Forelimb muscle (tissue), 1 donor: ENCODE data around the gene IBA57. TPM values are rescaled to one million over a fixed set of nuclear protein-coding genes. Genes with fewer than 3 reads are reported as not detected.

Experiments used
- DNase-seq: peaks from one replicate; pipeline ENCODE4 v3.0.0-alpha.2; 2013; ENCODE audit warnings: low read depth
- polyA plus RNA-seq: library from polyadenylated mRNA; unstranded; fragments of 120-200 nt; gene quantifications from one replicate; pipeline ENCODE4 v1.2.1, GENCODE V29; 2013; ENCODE audit not compliant: insufficient read length

The IBA57 gene
- polyA plus RNA-seq, 1 donor = 4.4 TPM

DNA sequence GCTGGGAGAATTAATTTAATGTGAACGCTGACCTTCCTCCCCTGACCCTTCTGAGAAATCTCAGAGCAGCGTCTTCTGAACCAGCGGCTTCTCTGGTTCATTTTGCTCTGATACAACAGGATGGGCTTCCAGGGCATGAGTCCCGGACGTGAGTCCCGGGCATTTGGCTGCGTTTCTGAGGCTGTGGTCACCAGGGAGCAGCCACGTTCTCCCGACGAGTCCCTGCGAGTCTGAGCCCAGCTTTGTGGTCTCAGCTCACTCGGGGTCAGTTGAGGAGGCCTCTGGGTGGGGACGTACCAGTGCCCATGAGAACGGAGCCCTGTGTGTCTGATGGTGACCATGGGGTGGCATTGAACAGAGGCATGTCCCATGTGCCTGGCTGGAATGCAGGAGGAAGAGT, 24.6 kb downstream of the IBA57 start:
- no peak for DNase-seq

DNA sequence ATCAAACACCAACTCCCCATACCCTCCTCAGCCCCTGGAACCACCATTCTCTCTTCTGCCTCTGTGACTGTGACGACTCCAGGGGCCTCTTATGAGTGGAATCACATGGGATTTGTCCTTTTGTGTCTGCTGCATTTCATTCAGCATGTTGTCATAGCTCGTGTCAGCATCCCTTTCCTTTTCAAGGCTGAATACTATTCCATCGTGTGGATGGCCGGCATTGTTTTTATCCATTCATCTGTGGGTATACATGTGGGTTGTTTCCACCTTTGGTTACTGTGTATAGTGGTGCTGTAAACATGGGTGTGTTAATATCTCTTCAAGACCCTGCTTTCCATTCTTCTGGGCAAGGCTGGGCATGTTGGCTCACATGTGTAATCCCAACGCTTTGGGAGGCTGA, 25.2 kb downstream of the IBA57 start:
- no peak for DNase-seq

DNA sequence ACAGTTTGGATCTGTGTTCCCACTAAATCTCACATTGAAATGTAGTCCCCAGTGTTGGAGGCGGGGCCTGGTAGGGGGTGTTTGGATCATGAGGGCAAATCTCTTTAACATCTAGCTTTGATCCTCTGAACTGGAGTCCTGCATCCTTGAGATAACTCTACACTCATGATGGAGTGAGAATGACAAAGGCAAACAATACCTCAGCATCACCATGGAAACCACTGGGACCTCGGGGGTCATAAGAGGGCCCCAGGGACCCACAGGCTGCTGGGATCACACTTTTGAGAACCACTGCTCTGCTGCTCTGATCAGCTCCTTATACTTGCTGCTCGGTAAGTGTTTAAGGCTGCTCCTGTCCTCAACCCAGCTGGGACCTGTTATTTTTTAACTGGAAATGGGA, 28.8 kb downstream of the IBA57 start:
- DNase-seq = no peak

DNA sequence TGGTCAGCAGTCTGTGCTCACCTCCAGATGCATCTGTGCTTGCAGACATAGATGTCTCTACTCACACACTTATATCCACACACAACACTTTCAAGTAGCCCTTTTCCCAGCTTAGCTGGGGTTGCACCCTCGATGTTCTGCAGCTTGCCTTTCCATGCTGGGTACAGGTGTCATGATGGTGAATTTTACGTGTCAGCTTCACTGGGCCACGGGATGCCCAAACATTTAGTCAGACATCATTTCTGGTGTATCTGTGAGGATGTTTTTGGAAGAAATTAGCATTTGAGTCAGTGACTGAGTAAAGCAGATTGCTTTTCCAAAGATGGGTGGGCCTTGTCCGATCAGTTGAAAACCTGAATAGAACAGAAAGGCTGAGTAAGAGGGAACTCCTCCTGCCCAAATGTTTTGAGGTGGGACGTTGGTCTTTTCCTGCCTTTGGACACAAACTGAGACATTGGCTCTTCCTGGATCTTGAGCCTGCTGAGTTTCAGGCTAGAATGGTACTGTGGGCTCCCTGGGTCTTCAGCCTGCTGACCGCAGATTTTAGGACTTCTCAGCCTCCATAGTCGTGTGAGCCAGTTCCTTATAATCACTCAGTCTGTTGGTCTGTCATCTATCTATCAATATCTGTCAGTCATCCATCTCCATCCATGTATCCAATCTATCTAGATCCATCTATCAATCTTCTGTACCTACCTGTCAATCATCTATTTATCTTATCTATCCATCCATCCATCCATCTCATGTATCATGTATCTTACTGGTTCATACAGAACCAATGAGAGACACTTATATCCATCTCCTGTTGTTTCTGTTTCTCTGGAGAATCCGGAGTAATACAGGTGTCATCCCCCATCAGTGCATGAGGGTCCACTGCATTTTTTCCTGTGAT, 29.6 kb downstream of the IBA57 start:
- DNase-seq = no peak

DNA sequence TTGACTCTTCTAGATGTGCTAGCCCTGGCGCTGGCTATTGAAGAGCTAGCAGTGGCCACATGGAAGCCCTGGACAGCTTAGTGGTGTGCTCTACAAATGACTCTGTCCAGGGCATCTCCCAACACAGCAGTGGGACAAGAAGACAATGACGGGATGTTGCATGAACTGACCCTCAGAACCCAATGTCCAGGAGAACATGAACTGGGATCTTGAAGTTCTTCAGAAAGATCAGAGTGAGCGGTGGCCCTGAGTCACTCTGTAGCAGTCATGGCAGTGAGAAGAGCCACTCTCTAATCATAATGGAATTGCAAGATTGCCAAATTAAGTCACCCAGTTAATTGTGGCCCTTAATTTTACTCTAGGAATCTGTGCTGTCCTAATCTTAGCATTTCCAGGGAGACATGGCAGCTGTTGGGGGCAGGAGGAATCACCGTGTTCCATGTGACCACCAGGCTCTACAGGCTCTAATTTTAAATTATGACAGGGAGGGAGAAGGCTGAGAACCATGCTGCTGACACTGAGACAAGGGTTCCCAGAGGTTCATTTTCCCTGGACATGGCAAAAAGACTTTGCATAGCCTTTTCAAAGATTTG, 32.0 kb downstream of the IBA57 start:
- no peak for DNase-seq

DNA sequence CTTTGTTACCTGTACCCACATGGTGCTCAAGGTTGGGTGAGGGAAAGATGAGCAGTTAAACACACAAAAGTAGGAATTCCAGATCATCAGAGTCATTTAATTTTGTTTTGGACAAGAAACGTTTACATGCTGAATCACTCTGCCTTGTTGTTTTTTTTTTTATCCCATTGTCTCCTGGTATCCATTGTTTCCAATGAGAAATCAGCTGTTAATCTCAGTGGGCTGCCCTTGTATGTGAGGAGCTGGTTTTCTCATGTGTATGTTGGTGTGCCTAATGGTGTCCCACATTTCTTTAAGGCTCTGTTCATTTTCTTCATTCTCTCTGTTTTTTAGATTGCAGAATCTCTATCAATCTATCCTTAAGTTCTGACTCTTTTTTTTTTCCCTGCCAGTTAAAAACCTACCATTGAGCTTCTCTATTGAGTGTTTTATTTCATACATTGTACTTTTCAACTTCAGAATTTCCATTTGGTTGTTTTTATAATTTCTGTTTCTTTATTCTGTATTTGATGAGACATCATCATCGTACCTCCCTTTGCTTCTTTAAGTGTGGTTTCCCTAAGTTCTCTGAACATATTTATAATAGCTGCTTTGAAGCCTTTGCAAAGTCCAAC, 33.5 kb downstream of the IBA57 start:
- DNase-seq = no peak

DNA sequence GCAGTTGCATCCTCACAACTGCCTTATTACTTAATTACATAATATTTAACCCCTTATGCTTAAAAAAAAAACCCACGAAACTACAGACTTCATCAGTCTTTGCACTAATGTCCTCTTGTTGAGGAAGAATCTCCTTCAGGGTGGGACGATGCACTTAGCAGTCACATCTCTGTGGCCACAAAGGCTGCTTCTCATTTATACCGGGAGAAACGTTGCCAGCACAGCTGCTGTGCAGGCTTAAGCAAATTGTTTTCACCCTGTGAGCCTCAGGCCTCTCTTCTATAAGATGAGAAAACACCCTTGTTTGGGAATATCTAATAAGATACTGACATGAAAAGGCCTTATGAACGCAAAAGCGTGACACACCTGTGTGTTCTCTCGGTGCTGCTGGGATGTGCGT, 39.4 kb downstream of the IBA57 start:
- DNase-seq = no peak

DNA sequence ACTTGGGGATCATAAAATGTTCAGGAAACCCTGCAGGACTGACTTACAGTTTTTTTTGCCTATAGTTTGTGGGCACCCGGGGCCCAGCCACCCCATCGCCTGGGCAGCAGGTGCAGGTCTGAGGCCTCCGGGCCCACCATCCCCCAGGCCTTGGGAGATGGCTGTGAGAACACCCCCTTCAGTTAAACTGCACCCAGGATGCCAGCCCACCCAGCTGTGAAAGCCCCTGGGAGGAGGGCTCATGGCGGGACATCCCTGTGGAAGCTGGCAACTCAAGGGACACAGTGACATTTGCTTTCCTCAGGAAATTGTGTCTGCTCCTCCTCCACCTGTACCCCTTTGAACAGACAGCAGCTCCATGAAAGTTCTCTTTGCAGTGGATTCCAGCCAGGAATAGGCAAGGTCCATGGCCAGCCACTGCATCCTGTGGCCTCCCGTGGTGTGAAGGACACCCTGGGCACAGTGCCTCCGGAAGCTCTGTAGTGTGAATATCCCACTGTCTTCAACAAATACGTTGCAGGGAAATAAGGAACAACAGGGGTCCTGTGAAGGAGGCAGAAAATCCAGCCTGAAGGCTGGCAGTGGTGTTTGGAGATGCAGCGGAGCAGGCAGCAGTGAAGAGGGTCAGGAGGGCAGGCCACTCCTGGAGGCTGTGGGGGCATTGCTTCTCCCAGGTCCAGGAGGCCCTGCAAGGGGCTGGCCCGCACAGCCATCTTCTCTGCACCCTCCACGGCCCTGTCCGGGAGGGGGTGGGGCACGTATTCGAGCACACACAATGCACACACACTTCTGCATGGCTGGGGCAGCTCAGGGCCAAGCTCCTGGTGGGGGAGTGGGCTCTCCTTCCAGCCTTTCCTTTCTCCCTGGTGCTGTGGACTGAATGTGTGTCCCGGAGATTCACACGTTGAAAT, 40.2 kb downstream of the IBA57 start:
- DNase-seq = no peak

DNA sequence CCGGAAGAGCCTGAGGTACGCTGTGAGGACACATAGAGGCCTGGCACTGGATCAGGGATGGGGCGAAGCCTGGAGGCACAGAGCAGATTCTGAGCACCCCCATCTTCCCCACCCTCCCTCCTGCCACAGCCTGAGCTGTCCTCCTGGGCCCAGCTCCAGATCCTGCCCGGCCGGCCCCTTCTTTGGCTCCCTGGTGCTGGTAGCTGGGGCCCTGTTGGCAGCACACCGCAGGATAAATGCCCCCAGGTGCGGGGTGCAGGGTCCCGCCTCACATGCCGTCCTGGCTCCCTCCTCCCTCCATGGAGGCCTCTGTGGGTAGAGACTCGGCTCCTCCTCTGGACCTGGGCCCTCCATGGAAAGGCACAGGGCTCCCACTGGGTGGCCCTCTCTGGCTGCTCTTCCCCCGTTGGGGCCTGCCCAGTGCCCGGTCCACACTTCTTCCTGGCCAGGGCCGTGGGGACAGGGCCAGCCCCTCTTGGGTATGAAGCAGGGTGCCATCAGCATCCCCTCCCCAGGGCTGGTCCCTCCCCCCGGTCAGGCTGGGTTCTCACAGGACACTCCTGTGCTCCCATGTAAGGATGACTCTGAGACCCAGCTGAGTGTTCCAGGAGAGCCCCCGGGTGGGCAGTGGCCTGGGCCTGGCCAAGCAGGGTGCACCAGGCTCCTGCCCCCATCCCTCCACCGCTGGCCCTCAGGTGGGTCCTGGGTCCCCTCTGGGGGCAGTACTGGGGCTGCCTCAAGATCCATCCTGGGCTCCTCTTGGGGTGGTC, 41.2 kb downstream of the IBA57 start:
- no peak for DNase-seq

DNA sequence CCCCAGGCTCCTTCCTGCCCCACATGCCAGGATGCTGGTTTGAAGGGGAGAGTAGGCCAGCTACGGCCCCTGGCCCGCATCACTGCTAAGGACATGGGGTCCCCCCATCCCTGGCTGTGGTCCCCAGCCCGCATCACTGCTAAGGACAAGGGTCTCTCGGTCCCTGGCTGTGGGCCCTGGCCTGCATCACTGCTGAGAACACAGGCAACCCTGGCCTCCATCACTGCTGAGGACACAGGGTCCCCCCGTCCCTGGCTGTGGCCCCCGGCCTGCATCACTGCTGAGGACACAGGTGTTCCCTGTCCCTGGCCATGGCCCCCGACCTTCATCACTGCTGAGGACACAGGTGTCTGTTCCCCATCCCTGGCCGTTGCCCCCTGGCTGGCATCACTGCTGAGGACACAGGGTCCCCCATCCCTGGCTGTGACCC, 41.8 kb downstream of the IBA57 start:
- no peak for DNase-seq

DNA sequence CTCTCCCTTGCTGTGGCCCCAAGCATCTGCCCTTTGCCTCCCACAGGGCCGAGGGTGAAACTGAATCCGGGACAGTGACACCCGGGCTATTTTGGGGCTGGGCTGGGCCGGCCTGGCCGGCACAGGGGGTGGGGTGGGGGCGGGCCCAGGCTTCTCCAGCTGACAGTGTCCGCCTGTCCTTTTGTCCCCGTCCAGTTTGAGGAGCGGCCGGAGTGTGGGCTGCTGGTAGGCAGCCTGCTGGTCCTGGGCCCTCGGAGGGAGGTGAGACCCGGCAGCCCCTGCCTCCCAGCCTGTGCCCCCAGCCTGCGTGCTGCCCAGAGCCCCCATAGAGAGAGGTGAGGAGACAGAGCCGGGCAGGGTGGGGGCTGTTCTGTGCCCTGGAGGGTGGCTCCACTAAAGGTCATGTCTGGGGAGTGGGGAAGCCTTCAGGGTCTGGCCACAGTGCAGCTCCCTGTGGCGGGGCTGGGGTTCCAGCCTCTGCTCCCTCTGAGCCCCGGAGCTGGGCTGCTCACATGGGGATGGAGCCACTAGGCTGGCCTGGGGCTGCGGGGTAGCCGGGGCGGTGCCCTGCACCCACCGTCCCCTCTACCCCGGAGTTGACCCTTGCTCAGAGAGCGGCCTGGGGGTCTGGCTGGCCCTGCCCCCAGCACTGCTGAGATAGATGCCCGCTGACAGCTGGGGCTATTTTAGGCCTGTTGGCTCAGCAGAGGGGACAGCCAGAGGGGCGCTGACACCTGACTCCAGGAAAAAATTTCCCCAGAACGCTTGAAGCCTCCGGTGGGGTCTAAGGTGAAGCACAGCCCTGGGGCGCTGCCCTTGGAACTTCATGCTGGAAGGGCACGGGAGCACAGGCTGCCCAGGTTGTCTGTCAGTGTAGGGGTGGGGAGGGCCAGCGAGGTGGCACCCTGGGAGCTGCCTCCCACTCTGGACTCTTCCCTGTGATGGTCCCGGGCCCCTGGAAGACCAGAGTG, 42.5 kb downstream of the IBA57 start, which contains the start of gene OBSCN:
Gene OBSCN (plus strand): TSS at position 194 of the 971 bp plus-strand sequence. CDS start 3,740 bp downstream, outside the sequence.
- DNase-seq = no peak

DNA sequence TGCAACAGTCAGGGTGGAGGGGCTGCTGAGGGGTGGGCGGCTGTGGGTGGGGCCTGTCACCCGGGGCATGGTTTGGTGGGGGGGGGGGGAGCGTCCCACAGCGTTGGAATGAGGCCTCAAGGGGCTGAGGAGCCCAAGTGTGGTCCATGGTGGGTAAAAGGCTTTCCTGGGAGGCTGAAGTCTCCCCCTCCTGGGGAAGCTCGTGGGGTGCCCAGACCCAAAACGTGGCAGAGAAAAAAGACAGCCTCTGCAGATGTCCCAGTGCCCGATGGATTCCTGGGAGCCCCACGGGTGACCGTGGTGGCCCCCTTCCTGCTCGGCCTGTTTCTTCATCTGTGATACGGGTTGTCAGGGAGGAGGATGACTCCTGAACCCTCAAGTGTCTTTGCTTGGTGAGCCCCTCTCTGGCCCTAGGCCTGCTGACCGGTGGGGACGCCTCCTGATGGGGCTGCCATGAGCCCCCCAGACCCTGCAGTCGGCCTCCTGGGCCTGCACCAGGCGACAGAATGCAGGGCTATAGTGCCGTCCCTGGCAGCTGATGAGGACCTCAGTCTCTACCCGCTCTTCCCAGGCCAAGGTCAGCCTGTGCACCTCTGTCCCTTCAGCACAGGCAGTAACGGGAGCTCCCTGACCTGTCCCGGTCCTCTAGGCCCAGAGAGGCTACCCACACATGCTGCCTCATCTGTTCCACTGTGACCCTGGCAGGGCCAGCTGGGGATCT, 43.4 kb downstream of the IBA57 start:
- no peak for DNase-seq

DNA sequence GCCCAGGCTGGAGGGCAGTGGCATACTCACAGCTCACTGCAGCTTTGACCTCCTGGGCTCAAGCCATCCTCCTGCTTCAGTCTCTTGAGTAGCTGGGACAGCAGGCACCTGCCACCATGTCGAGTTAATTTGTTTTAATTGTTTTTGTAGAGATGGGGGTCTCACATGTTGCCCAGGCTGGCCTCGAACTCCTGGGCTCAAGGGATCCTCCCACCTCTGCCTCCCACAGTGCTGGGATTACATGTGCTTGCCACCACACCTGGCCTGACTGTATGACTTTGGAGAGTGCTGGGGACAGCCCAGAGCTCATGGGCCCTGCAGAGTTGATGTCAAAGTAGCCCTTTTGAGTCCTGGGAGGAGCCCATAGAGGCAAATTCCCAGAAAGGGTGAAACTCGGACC, 44.1 kb downstream of the IBA57 start:
- DNase-seq = no peak

DNA sequence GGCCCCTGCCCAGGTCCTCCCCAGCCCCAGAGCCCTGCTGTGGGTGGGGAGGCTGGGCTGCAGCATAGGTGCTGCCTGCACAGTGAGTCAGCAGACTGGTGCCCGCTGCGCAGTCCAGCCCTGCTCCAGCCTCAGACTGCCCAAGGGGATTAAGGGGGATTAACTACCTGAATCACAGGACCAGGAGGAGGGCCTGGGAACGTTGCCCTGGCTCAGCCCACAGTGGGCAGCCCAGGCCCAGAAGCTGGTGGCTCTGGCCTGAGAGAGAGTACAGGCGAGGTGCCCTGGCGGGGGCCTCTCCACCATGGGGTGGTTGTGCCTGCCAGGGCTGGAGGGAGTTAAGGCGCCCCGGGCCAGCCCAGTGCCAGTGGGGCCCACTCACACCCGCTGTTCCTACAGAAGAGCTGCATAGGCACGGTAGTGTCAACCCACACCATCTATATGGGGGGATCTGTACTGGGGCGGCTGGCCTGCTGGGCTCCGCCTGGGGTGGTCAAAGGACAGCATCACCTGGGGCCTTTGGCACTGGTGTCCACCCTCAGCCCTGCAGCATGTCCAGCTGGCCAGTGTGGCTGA, 44.6 kb downstream of the IBA57 start:
- DNase-seq = no peak

DNA sequence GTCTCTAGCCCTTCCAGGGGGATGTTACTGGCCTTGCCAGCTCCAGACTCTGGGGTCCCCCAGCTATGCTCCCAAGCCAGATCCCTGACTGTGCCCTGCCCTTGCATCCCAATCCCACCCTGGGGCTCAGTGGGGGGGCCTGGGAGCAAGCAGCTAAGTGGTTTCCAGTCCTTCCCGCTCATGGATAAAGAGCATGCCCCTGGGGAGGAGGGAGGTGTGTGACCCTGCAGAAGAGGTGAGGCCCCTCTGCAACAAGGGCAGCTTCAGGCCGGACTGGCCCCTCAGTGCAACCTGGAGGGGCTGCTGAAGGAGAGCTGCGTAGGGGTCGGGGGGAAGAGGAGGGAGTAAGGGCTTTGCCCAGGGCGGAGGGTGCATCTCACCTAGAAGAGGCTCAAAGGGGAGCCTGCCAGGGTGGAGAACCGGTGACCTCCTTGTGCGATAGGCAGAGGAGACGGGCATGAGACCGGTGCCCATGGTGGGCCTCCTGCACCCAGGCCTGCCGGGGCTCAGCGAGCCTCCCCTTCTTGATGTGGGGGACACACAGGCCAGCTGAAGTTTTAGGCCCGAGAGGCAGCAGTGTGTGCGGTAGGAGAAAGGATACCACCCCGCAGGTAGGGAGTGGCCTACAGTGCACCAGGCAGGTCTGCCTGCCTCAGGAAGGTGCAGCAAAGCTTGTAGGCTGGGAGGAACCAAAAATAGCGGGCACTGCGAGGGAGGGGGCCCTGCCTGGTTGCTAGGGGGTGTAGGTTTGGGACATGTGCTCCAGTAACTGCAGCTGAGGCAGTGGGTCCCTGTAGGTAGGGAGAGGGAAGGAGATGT, 45.3 kb downstream of the IBA57 start:
- no peak for DNase-seq

DNA sequence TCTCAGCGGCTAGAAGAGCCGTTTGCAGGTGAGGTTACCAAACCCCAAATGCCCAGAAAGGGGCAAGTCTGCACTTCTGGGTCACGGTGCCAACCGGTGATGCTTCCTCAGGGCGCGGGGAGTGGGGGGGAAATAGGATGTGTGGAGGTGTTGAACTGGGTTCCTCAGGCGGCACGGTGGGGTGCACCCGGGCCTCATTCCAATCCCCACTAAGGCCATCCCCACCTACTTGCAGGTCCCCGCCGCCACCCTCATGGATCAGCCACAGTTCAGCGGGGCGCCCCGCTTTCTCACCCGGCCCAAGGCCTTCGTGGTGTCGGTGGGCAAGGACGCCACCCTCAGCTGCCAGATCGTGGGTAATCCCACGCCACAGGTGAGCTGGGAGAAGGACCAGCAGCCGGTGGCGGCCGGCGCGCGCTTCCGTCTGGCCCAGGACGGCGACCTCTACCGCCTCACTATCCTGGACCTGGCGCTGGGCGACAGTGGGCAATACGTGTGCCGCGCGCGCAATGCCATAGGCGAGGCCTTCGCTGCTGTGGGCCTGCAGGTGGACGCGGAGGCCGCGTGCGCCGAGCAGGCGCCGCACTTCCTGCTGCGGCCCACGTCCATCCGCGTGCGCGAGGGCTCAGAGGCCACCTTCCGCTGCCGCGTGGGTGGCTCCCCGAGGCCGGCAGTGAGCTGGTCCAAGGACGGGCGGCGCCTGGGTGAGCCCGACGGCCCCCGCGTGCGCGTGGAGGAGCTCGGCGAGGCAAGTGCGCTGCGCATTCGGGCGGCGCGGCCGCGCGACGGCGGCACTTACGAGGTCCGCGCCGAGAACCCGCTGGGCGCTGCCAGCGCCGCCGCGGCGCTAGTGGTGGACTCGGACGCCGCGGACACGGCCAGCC, 46.2 kb downstream of the IBA57 start:
- DNase-seq = no peak
